Colonic mucosa (tissue), 4 donors: ENCODE results near the gene CREB3L1. TPM values are rescaled to one million over a fixed set of nuclear protein-coding genes. Genes with fewer than 3 reads are reported as not detected.
"Not testable (repeated sequence)": the region's sequence is repeated elsewhere in the genome, so short reads cannot be mapped to it uniquely, and the experiment has no call there.

Experiments
- DNase-seq: peaks from one replicate; pipeline ENCODE4 v3.0.0-alpha.2; 2020
- H3K27ac ChIP-seq: fragments of 200-600 bp; one replicate; pipeline ENCODE4 v1.8.0; 2021
- H3K27me3 ChIP-seq: fragments of 200-600 bp; one replicate; pipeline ENCODE4 v1.8.0; 2021
- H3K36me3 ChIP-seq: fragments of 200-600 bp; one replicate; pipeline ENCODE4 v1.8.0; 2021
- H3K4me1 ChIP-seq: fragments of 200-600 bp; one replicate; pipeline ENCODE4 v1.8.0; 2021; ENCODE audit warnings: mild to moderate bottlenecking
- H3K4me3 ChIP-seq: fragments of 200-600 bp; one replicate; pipeline ENCODE4 v1.8.0; 2021
- H3K9ac ChIP-seq, 2 donors: one replicate each; pipeline ENCODE4 v1.7.0; 2013; ENCODE audit warnings: control low read depth in 2 of 2, low read depth in 2 of 2, low read length in 2 of 2
- H3K9me3 ChIP-seq: fragments of 200-600 bp; one replicate; pipeline ENCODE4 v1.8.0; 2021
- CTCF ChIP-seq: fragments of 200-600 bp; IDR thresholded peaks from one replicate; pipeline ENCODE4 v1.8.0; 2022; ENCODE audit warnings: antibody characterized with exemption, mild to moderate bottlenecking
- intact Hi-C: fragments of 100-400 bp; cut with DNase I; formaldehyde crosslinking; loops from one replicate; pipeline ENCODE4 v1.14.1; 2022
- total RNA-seq, 2 donors: library from RNA; stranded (reverse); fragmentation: NEBNext Ultra II Directional in 1 of 2; extraction: Animal tissue kit (Norgen Biotek cat#: 25700) in 1 of 2; gene quantifications; one replicate each; pipeline ENCODE4 v1.2.1, GENCODE V29; 2021
- donor health status: healthy.
- donor health status: DM: no; HTN: no; CAD: no.
- donor health status: DM: no; HTN: no; CAD: no.

Gene CREB3L1
- total RNA-seq, 2 donors from 2014 or later, result 143 to 150 TPM

DNA sequence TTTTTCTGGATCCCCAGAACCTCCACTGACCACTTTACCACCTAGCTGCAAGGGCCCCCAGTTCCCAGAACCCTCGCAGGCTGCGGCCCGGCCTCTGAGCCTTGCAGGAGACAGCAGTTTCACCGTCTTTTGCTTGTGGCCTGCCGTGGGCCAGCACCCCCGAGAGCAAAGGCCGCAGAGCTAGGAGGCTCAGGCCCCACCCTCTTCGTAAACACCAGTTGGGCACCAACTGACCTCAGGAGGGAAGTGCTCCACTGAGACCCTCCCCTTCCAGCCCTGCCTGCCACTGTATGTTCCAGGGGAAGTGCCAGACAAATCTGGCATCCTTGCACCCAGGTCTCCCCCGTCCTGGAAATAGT lies 23.4 kb upstream of the CREB3L1 start:
- H3K4me3 ChIP-seq, result no peak overlapping the region
- peaks cover 12% of the 10 kb centered on the region for H3K4me1 ChIP-seq
- H3K27me3 ChIP-seq, result no peaks in the 10 kb centered on the region
- H3K27ac ChIP-seq, result peak overlapping the region; percentile 79
- no peaks in the 10 kb centered on the region for H3K36me3 ChIP-seq
- peak; percentile 87 for DNase-seq
- intact Hi-C loops, result no loop called here
- H3K9ac ChIP-seq, result peak overlapping the region in 1 of 2 donors; percentile 7
- no peak for TF ChIP-seq CTCF
- no peaks in the 10 kb centered on the region for H3K9me3 ChIP-seq

GRCh38 chr11:46256540-46257001 lies 20.9 kb upstream of the CREB3L1 start:
- DNase-seq, result no peak
- intact Hi-C loops, result no loop called here
- H3K27me3 ChIP-seq, result no peaks in the 10 kb centered on the region
- no peaks in the 10 kb centered on the region for H3K36me3 ChIP-seq
- no peaks in the 10 kb centered on the region for H3K9me3 ChIP-seq
- no peak overlapping the region for H3K4me3 ChIP-seq
- H3K9ac ChIP-seq, result no peak overlapping the region
- no peak overlapping the region for H3K27ac ChIP-seq
- peaks cover 7% of the 10 kb centered on the region for H3K4me1 ChIP-seq
- no peak for TF ChIP-seq CTCF

GRCh38 chr11:46259347-46259746 lies 18.1 kb upstream of the CREB3L1 start:
- H3K27ac ChIP-seq, intact Hi-C loops, H3K4me3 ChIP-seq, DNase-seq, H3K36me3 ChIP-seq, H3K27me3 ChIP-seq, H3K9ac ChIP-seq, H3K4me1 ChIP-seq, H3K9me3 ChIP-seq: not testable (repeated sequence)

- intact Hi-C loops, result no loop called here
- Histone ChIP-seq H3K36me3 (no peaks in the 10 kb centered on the region), H3K9me3 (no peaks in the 10 kb centered on the region), H3K9ac (no peak overlapping the region), H3K27me3 (no peaks in the 10 kb centered on the region), H3K4me3 (no peak overlapping the region), H3K27ac (no peak overlapping the region), H3K4me1 (no peaks in the 10 kb centered on the region)
- TF ChIP-seq CTCF, result no peak
- DNase-seq, result no peak
These were observed 17.4 kb upstream of the CREB3L1 start for GRCh38 chr11:46259971-46260560.

- no peaks in the 10 kb centered on the region for H3K36me3 ChIP-seq
- no peak for DNase-seq
- no peaks in the 10 kb centered on the region for H3K4me1 ChIP-seq
- H3K9me3 ChIP-seq, result no peaks in the 10 kb centered on the region
- no peak overlapping the region for H3K27ac ChIP-seq
- intact Hi-C loops, result no loop called here
- H3K27me3 ChIP-seq, result no peaks in the 10 kb centered on the region
- H3K9ac ChIP-seq, result no peak overlapping the region
- H3K4me3 ChIP-seq, result no peak overlapping the region
- TF ChIP-seq CTCF, result no peak
These were observed 14.3 kb upstream of the CREB3L1 start for GRCh38 chr11:46263120-46263519.

DNA sequence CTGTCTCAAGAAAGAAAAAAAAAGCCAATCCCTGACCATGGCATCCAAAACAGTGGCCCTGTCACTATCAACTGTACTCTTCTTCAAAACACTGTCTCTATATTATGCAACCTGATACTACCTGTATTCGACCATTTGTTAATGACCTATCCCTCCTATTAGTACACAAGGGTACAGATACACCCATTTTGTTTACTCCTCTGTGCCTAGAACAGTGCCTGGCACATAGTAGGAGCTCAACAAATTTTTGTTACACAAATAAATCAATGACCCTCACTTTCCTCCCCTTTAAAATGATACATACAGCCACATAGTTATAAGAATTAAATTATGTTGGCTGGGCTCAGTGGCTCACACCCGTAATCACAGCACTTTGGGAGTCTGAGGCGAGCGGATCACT lies 13.4 kb upstream of the CREB3L1 start:
- intact Hi-C loops, result no loop called here
- no peak for DNase-seq
- no peak overlapping the region for H3K4me3 ChIP-seq
- H3K9ac ChIP-seq, result no peak overlapping the region
- H3K9me3 ChIP-seq, result no peaks in the 10 kb centered on the region
- no peak for TF ChIP-seq CTCF
- H3K27ac ChIP-seq, result no peak overlapping the region
- H3K27me3 ChIP-seq, result no peaks in the 10 kb centered on the region
- H3K36me3 ChIP-seq, result no peaks in the 10 kb centered on the region
- no peaks in the 10 kb centered on the region for H3K4me1 ChIP-seq
